ENCODE data around the gene HSCB.
"Not testable (repeated sequence)": the region's sequence is repeated elsewhere in the genome, so short reads cannot be mapped to it uniquely, and the experiment has no call there.

HSCB gene

DNA sequence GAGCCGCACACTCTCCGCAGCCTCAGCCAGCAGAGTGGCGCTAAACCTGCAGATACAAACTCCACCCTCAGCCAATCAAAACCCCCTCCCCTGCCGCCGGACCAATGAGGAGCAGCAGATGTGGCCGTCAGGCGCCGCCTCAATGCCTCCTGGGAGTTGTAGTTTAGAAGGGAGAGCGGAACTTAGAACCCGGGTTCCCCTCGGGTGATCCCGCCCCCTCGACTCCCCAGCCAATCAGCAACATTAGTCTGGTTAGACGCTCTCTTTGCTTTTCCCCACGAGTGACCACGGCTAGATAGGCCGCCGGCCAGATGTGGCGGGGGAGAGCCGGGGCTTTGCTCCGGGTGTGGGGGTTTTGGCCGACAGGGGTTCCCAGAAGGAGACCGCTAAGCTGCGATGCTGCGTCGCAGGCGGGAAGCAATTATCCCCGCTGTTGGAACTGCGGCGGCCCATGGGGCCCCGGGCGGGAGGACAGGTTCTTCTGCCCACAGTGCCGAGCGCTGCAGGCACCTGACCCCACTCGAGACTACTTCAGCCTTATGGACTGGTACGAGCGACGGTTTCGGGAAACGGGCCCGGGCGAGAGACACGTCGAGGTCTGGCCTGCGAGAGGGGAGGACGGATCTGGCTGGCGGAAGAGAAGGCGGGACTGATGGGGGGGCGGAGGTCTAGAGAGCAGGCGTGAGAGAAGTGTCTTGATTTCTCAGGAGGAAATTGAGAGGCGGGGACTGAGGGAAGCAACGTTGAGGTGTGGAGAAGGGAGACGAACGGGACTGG is at the start of gene HSCB, which contains the start of gene CHEK2:
Gene HSCB, plus strand, starts transcription at position 255 of the 777 bp plus-strand sequence. Its CDS starts 57 bp downstream, at position 312.
Gene CHEK2, minus strand, starts transcription at position 36 of the 777 bp plus-strand sequence. CDS start 7,099 bp downstream, outside the sequence.
- peak; percentile 93 for DNase-seq (ENCODE audit: low spot score)
- TF ChIP-seq CTCF (IDR thresholded peaks at IDR 0.05; ENCODE audit: extremely low read depth, missing control alignments) = no peak

- not testable (repeated sequence) for DNase-seq (ENCODE audit: low spot score)
These were observed 48.6 kb upstream of the HSCB start for GRCh38 chr22:28693041-28693760.

GRCh38 chr22:28702891-28703290 is 38.9 kb upstream of the HSCB start:
- no peak for DNase-seq (ENCODE audit: low spot score)
- TF ChIP-seq CTCF (IDR thresholded peaks at IDR 0.05; ENCODE audit: extremely low read depth, missing control alignments) = no peak

GRCh38 chr22:28703436-28703835 is 38.4 kb upstream of the HSCB start:
- no peak for DNase-seq (ENCODE audit: low spot score)
- TF ChIP-seq CTCF (IDR thresholded peaks at IDR 0.05; ENCODE audit: extremely low read depth, missing control alignments) = no peak

DNA sequence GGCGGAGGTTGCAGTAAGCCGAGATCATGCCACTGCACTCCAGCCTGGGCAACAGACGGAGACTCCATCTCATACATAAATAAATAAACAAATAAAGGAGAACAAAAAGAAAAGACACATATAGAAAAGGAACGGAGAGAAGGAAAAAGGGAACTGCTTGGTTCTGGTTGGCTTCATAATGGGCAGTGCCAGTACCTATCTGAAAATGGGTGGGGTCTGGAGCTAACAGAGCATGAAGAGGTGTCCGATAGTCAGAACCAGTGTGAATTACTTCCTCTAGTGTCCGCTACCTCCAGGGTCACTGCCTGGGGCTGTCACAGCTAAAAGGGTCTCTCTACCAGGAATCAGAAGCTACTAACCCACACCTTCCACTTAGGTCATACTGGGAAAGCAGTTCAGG is 35.0 kb upstream of the HSCB start:
- DNase-seq (ENCODE audit: low spot score) = no peak
- no peak for TF ChIP-seq CTCF (IDR thresholded peaks at IDR 0.05; ENCODE audit: extremely low read depth, missing control alignments)

- TF ChIP-seq CTCF (IDR thresholded peaks at IDR 0.05; ENCODE audit: extremely low read depth, missing control alignments) = no peak
- no peak for DNase-seq (ENCODE audit: low spot score)
These were observed 31.7 kb upstream of the HSCB start for GRCh38 chr22:28710107-28710506.

GRCh38 chr22:28710576-28711191 is 31.2 kb upstream of the HSCB start:
- no peak for TF ChIP-seq CTCF (IDR thresholded peaks at IDR 0.05; ENCODE audit: extremely low read depth, missing control alignments)
- DNase-seq (ENCODE audit: low spot score) = no peak

Data from GM20000 (cell line).